ENCODE data around the gene XRCC4.

GRCh38 chr5:83035373-83036100 lies 41.8 kb upstream of the XRCC4 start:
- no peak for TF ChIP-seq POLR2AphosphoS5 (IDR thresholded peaks at IDR 0.05; ENCODE audit: low read depth, low read length)
- TF ChIP-seq POLR2A (IDR thresholded peaks at IDR 0.05; ENCODE audit: low read depth, low read length): no peak
